GM21723 (cell line): Measurements from ENCODE around the gene EML4.
"Not testable (repeated sequence)": the region's sequence is repeated elsewhere in the genome, so short reads cannot be mapped to it uniquely, and the experiment has no call there.

Experiments
- ATAC-seq: cut with Tn5 transposase; IDR thresholded peaks from one replicate; pipeline ENCODE4 v1.9.1; 2021; ENCODE audit warnings: mild to moderate bottlenecking, moderate library complexity; ENCODE audit not compliant: unreplicated experiment

EML4 gene

GRCh38 chr2:42346856-42347255 lies 177.7 kb downstream of the EML4 start:
- ATAC-seq = not testable (repeated sequence)

- not testable (repeated sequence) for ATAC-seq
Observed at GRCh38 chr2:42347518-42347917, 178.4 kb downstream of the EML4 start.

- no peak for ATAC-seq
Observed at GRCh38 chr2:42348113-42348805, 179.1 kb downstream of the EML4 start.

GRCh38 chr2:42350434-42351063 lies 181.4 kb downstream of the EML4 start:
- no peak for ATAC-seq

GRCh38 chr2:42351864-42352263 lies 182.7 kb downstream of the EML4 start:
- ATAC-seq = no peak

- ATAC-seq = no peak
Observed at GRCh38 chr2:42353792-42354429, 184.8 kb downstream of the EML4 start.

GRCh38 chr2:42359304-42359964 lies 190.3 kb downstream of the EML4 start:
- no peak for ATAC-seq

- no peak for ATAC-seq
Observed at GRCh38 chr2:42359965-42360483, 190.9 kb downstream of the EML4 start.

- no peak for ATAC-seq
Observed at GRCh38 chr2:42360493-42360889, 191.3 kb downstream of the EML4 start.

GRCh38 chr2:42360890-42361727 lies 192.0 kb downstream of the EML4 start, which contains the start of gene COX7A2L:
Gene COX7A2L, minus strand, starts transcription at chr2:42361217. Its CDS starts 56 bp downstream, at chr2:42361161.
- peak; percentile 89 for ATAC-seq

- no peak for ATAC-seq
Observed at GRCh38 chr2:42361728-42362283, 192.7 kb downstream of the EML4 start.

- no peak for ATAC-seq
Observed at GRCh38 chr2:42363413-42363812, 194.3 kb downstream of the EML4 start.

- no peak for ATAC-seq
Observed at GRCh38 chr2:42364658-42365057, 195.5 kb downstream of the EML4 start.

GRCh38 chr2:42366411-42366810 lies 197.3 kb downstream of the EML4 start:
- no peak for ATAC-seq

GRCh38 chr2:42367835-42368234 lies 198.7 kb downstream of the EML4 start:
- ATAC-seq = no peak

- no peak for ATAC-seq
Observed at GRCh38 chr2:42368817-42369531, 199.8 kb downstream of the EML4 start.

GRCh38 chr2:42369532-42370229 lies 200.5 kb downstream of the EML4 start:
- ATAC-seq = no peak

- ATAC-seq = no peak
Observed at GRCh38 chr2:42371611-42372473, 202.7 kb downstream of the EML4 start.
